ENCODE results near the gene CLCN7. TPM values are rescaled to one million over a fixed set of nuclear protein-coding genes. Genes with fewer than 3 reads are reported as not detected.

The CLCN7 gene
- total and polyA plus RNA-seq, 9 donors, result 16.3 to 70.9 (median 54.4) TPM

DNA sequence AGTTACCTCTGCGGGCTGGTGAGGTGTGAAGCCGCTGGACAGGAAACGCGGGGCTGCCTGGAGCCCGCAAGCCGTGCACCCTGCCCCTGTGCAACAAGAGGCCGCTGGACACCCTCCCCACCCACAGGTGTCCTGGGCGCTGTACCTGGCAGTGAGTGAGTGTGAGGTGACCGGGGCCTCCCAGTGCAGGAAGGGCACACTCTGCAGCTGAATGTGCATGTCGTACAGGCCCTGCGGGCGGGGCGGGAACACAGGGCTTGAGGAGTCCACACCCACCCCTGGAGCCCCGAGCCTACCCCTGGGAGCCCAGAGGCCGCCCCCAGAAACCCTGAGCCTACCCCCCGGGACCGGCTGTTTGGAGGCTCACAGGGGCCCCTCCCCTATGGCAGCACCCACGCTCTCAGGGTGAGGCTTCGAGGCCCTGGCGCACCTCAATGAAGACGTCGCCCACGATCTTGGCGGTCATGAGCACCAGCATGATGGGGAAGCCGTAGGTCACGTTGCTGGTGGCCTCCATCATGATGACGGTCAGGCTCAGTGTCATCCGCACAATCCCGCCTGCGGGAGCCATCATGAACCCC, 26.2 kb downstream of the CLCN7 start:
- TF ChIP-seq, protein P1, sequence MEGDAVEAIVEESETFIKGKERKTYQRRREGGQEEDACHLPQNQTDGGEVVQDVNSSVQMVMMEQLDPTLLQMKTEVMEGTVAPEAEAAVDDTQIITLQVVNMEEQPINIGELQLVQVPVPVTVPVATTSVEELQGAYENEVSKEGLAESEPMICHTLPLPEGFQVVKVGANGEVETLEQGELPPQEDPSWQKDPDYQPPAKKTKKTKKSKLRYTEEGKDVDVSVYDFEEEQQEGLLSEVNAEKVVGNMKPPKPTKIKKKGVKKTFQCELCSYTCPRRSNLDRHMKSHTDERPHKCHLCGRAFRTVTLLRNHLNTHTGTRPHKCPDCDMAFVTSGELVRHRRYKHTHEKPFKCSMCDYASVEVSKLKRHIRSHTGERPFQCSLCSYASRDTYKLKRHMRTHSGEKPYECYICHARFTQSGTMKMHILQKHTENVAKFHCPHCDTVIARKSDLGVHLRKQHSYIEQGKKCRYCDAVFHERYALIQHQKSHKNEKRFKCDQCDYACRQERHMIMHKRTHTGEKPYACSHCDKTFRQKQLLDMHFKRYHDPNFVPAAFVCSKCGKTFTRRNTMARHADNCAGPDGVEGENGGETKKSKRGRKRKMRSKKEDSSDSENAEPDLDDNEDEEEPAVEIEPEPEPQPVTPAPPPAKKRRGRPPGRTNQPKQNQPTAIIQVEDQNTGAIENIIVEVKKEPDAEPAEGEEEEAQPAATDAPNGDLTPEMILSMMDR (IDR thresholded peaks at IDR 0.05), result no peak
- TF ChIP-seq POLR2A (IDR thresholded peaks at IDR 0.05) (no peak), EP300 (IDR thresholded peaks at IDR 0.05) (no peak)
- Histone ChIP-seq H3K27me3 (no peaks in the 10 kb centered on the region), H3K27ac (no peak overlapping the region), H3K36me3 (no peaks in the 10 kb centered on the region), H3K9me3 (no peaks in the 10 kb centered on the region), H3K4me1 (ENCODE audit: insufficient read depth) (peaks cover 2% of the 10 kb centered on the region), H3K4me3 (no peak overlapping the region)
- intact Hi-C loops (cut with DNase I), result no loop called here
- DNase-seq, result no peak
- 92 to 94% (median 93%) methylated on average over 30 of the region's 30 CpGs for WGBS, 3 donors

- intact Hi-C loops (cut with DNase I), result no loop called here
- WGBS, 3 donors, result 87 to 91% (median 89%) methylated on average over 11 of the region's 11 CpGs
- DNase-seq, result no peak
Observed at GRCh38 chr16:1447965-1448364, 26.9 kb downstream of the CLCN7 start.

GRCh38 chr16:1446296-1447080, 28.3 kb downstream of the CLCN7 start:
- no peaks in the 10 kb centered on the region for H3K36me3 ChIP-seq
- no peaks in the 10 kb centered on the region for H3K9me3 ChIP-seq
- H3K27me3 ChIP-seq, result no peaks in the 10 kb centered on the region
- no peak overlapping the region for H3K27ac ChIP-seq
- DNase-seq, result no peak
- intact Hi-C loops (cut with DNase I), result no loop called here
- no peak overlapping the region for H3K4me3 ChIP-seq
- H3K4me1 ChIP-seq (ENCODE audit: insufficient read depth), result peaks cover 3% of the 10 kb centered on the region
- TF ChIP-seq POLR2A (IDR thresholded peaks at IDR 0.05) (no peak), EP300 (IDR thresholded peaks at IDR 0.05) (no peak)
- TF ChIP-seq, protein P1 (IDR thresholded peaks at IDR 0.05), result no peak
- 84 to 89% (median 88%) methylated on average over 37 to 41 of the region's 41 CpGs for whole genome bisulfite sequencing, 3 donors

More at GRCh38 chr16:1447965-1448364, 26.9 kb downstream of the CLCN7 start:
- Histone ChIP-seq H3K9me3 (no peaks in the 10 kb centered on the region), H3K27me3 (no peaks in the 10 kb centered on the region), H3K27ac (no peak overlapping the region), H3K4me1 (ENCODE audit: insufficient read depth) (peaks cover 3% of the 10 kb centered on the region), H3K36me3 (no peaks in the 10 kb centered on the region), H3K4me3 (no peak overlapping the region)
- TF ChIP-seq POLR2A (IDR thresholded peaks at IDR 0.05) (no peak), EP300 (IDR thresholded peaks at IDR 0.05) (no peak)
- TF ChIP-seq, protein P1 (IDR thresholded peaks at IDR 0.05), result no peak

DNA sequence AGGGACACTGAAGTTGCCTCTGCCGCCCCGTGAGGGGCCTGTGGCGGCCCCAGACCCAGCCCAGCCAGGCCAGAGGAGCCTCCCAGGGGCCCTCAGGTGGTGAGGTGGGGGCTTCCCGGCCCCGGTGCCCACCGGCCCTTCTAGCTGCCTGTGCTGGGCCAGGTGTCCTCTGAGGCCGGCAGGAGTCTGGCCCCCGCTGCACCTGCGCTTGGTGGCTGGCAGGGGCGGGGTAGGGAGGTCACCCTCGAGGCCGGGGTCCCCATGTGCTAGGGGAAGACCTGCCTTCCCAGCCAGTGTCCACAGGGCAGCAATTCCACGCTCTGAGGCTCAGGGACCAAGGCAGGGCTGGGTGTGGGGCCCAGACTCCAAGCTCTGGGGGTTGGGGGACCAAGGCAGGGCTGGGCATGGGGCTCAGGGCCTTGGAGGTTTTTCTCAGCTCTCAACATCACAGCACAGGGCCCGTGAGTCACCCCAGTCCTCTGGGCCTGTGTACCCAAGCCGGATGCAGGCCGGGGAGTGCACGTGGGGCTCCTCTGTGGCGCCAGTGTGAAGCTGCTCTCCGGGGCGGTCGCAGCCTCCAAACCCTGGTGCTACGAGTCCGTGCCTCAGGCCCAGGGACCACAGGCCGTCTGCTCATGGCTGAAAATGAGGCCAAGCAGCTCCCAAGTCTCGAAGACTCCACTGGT, 29.2 kb downstream of the CLCN7 start:
- Histone ChIP-seq H3K4me1 (ENCODE audit: insufficient read depth) (peaks cover 3% of the 10 kb centered on the region), H3K4me3 (no peak overlapping the region), H3K9me3 (no peaks in the 10 kb centered on the region), H3K36me3 (no peaks in the 10 kb centered on the region), H3K27me3 (no peaks in the 10 kb centered on the region), H3K27ac (no peak overlapping the region)
- TF ChIP-seq, protein P1 (IDR thresholded peaks at IDR 0.05), result no peak
- TF ChIP-seq POLR2A (IDR thresholded peaks at IDR 0.05) (no peak), EP300 (IDR thresholded peaks at IDR 0.05) (no peak)
- intact Hi-C loops (cut with DNase I), result no loop called here
- DNase-seq, result no peak
- WGBS, 3 donors, result 84 to 94% (median 85%) methylated on average over 8 to 25 of the region's 25 CpGs

Measured in ovary (tissue), 9 donors.